HepG2 (cell line): ENCODE results near the gene MGAT4D. TPM values are rescaled to one million over a fixed set of nuclear protein-coding genes. Genes with fewer than 3 reads are reported as not detected.

Source experiments
- ATAC-seq: fragments of 200-7000 bp; cut with Tn5 transposase; 3 replicates; pipeline ENCODE4 v1.9.1; 2020; ENCODE audit warnings: mild to moderate bottlenecking, moderate library complexity
- BruUV-seq: library from RNA; stranded (reverse); fragments of 400-500 nt; replicated peaks from 2 replicates; lab custom pipeline; 2021; lab: Mats Ljungman, UMichigan
- CTCF ChIA-PET: fragments of 300-600 bp; formaldehyde crosslinking; extraction: SDS; loops from one replicate; lab custom pipeline; 2021; ENCODE audit warnings: low total read pairs, inconsistent platforms, low intra/inter-chr PET ratio; lab: Yijun Ruan, JAX
- POLR2A ChIA-PET: fragments of 350-600 bp; sonication (Branson Sonifier 250); formaldehyde crosslinking; loops from one replicate; lab custom pipeline; 2020; ENCODE audit warnings: antibody characterized with exemption, inconsistent platforms; lab: Yijun Ruan, JAX
- DNase-seq: peaks from one replicate; pipeline ENCODE4 v3.0.0-alpha.2; 2015; ENCODE audit warnings: low spot score
- FAIRE-seq: peaks from 3 replicates; lab custom pipeline; 2011; peaks lifted over from hg19 to GRCh38; lab: Jason Lieb, UNC
- H2AFZ ChIP-seq: one replicate; pipeline ENCODE4 v1.6.1; 2011; ENCODE audit warnings: low read length, inconsistent platforms
- H3K27ac ChIP-seq: fragments of 300-600 bp; 3 replicates; pipeline ENCODE4 v1.8.0; 2011; ENCODE audit warnings: mixed run types, mild to moderate bottlenecking, mixed read lengths, low read length, inconsistent platforms; ENCODE audit not compliant: insufficient read depth; ENCODE audit errors: extremely low read length
- H3K27me3 ChIP-seq, 2 experiments: fragments of 200-600 bp in 1 of 2; 2 replicates in 1 of 2; 3 replicates in 1 of 2; pipeline versions ENCODE4 v1.6.0 to v1.8.0; 2011; ENCODE audit warnings: low read length in 2 of 2, mild to moderate bottlenecking in 2 of 2, moderate library complexity in 2 of 2, inconsistent platforms in 1 of 2; ENCODE audit not compliant: insufficient read depth in 2 of 2, control insufficient read depth in 1 of 2
- H3K36me3 ChIP-seq, 2 experiments: fragments of 200-600 bp in 1 of 2; replicated peaks in 1 of 2; 2 replicates in 1 of 2; 3 replicates in 1 of 2; pipeline versions ENCODE4 v1.5.1 to v1.8.0; 2011; ENCODE audit warnings: low read length in 2 of 2, inconsistent platforms in 1 of 2; ENCODE audit not compliant: insufficient read depth in 2 of 2, control insufficient read depth in 1 of 2
- H3K4me1 ChIP-seq: 2 replicates; pipeline ENCODE4 v1.5.1; 2012; ENCODE audit warnings: low read length, inconsistent platforms; ENCODE audit not compliant: insufficient read depth
- H3K4me2 ChIP-seq: 2 replicates; pipeline ENCODE4 v1.6.0; 2011; ENCODE audit warnings: low read depth, low read length, inconsistent platforms
- H3K4me3 ChIP-seq, 3 experiments: fragments of 200-600 bp in 1 of 3; sonication (generic), shearing (Covaris generic) in 1 of 3; replicated peaks in 1 of 3; 2 replicates each; pipeline ENCODE4 v1.5.1; 2011 to 2016; ENCODE audit warnings: low read length in 3 of 3, inconsistent platforms in 2 of 3, low read depth in 2 of 3, mild to moderate bottlenecking in 2 of 3, control low read depth in 1 of 3, mixed read lengths in 1 of 3; ENCODE audit not compliant: insufficient read depth in 1 of 3
- H3K79me2 ChIP-seq: one replicate; pipeline ENCODE4 v1.6.1; 2011; ENCODE audit warnings: low read length, inconsistent platforms; ENCODE audit not compliant: insufficient read depth
- H3K9ac ChIP-seq: 2 replicates; pipeline ENCODE4 v1.6.0; 2011; ENCODE audit warnings: mild to moderate bottlenecking, low read depth, low read length, inconsistent platforms; ENCODE audit not compliant: insufficient read depth
- H3K9me3 ChIP-seq: 2 replicates; pipeline ENCODE4 v1.5.1; 2012; ENCODE audit warnings: mild to moderate bottlenecking, low read length
- H4K20me1 ChIP-seq: 2 replicates; pipeline ENCODE4 v1.6.0; 2011; ENCODE audit warnings: inconsistent platforms, mild to moderate bottlenecking, low read length, moderate library complexity; ENCODE audit not compliant: insufficient read depth
- NFYB ChIP-seq: sonication (generic); formaldehyde crosslinking; IDR thresholded peaks from 2 replicates; pipeline ENCODE4 v1.4.0; 2020; ENCODE audit warnings: missing genetic modification reagents
- PHF20 ChIP-seq: sonication (generic); formaldehyde crosslinking; IDR thresholded peaks from 2 replicates; pipeline ENCODE4 v1.5.0; 2020; ENCODE audit warnings: mild to moderate bottlenecking, missing genetic modification reagents
- ZFP62 ChIP-seq: sonication (generic); formaldehyde crosslinking; IDR thresholded peaks from 2 replicates; pipeline ENCODE4 v1.4.0; 2020; ENCODE audit warnings: missing genetic modification reagents
- ZNF12 ChIP-seq: sonication (generic); formaldehyde crosslinking; IDR thresholded peaks from 2 replicates; pipeline ENCODE4 v1.5.0; 2020; ENCODE audit warnings: missing genetic modification reagents
- ZNF280B ChIP-seq: sonication (generic); formaldehyde crosslinking; IDR thresholded peaks from 2 replicates; pipeline ENCODE4 v1.5.0; 2020; ENCODE audit warnings: missing genetic modification reagents, mild to moderate bottlenecking, borderline replicate concordance
- ZNF318 ChIP-seq: sonication (generic); formaldehyde crosslinking; IDR thresholded peaks from 2 replicates; pipeline ENCODE4 v1.4.0; 2020; ENCODE audit warnings: mild to moderate bottlenecking, missing genetic modification reagents
- WGBS: methylation state at CpG from one replicate; pipeline ENCODE4 v1.1.6; 2017; ENCODE audit warnings: low lambda C conversion rate; 5-methylcytosine and 5-hydroxymethylcytosine counted together
- in situ Hi-C: cut with HindIII; loops from 2 replicates; pipeline ENCODE4 v1.10.0; 2017; ENCODE audit warnings: low pct_unique_long_range_greater_than_20kb; ENCODE audit not compliant: extremely low pct_ligation_motif_present
- intact Hi-C: fragments of 100-400 bp; cut with micrococcal nuclease; formaldehyde crosslinking; loops from one replicate; pipeline ENCODE4 v1.10.0; 2022; ENCODE audit not compliant: unreplicated experiment
- polyA plus RNA-seq, 8 experiments: library from polyadenylated mRNA; depleted of rRNA in 3 of 8; stranded (reverse) in 7 of 8; unstranded in 1 of 8; fragments of >200 nt; fragmentation: Illumina TruSeq in 4 of 8; extraction: Trizol in 4 of 8; gene quantifications; 2 replicates each; pipeline versions ENCODE4 v1.2.1 to v1.2.3, GENCODE V29; 2011 to 2016; ENCODE audit warnings: low read depth in 4 of 8, missing spikeins in 1 of 8, mixed read lengths in 1 of 8; ENCODE audit not compliant: insufficient read depth in 1 of 8
- total RNA-seq, 5 experiments: library from RNA; depleted of rRNA; stranded (reverse); fragments of >200 nt; fragmentation: Illumina TruSeq; extraction: Trizol; gene quantifications; 2 replicates each; pipeline ENCODE4 v1.2.3, GENCODE V29; 2016; ENCODE audit warnings: low read depth in 1 of 5

The MGAT4D gene
- total and polyA plus RNA-seq, 2 of the 13 experiments (the other 11 are each of a cell fraction or from before 2014, with no cell fraction given): not detected

GRCh38 chr4:140463614-140464013 lies 34.5 kb downstream of the MGAT4D start:
- no peak for FAIRE-seq
- BruUV-seq: no TSS peak
- in situ Hi-C loops: no loop called here

More at GRCh38 chr4:140463614-140464013, 34.5 kb downstream of the MGAT4D start:
- Histone ChIP-seq H3K27me3 (peaks cover 0 to 4% of the 10 kb centered on the region in 2 experiments; a peak in 1 of 5 replicates), H3K79me2 (no peaks in the 10 kb centered on the region), H3K4me3 (no peak overlapping the region), H3K27ac (no peak overlapping the region), H3K9ac (no peak overlapping the region), H4K20me1 (no peaks in the 10 kb centered on the region), H3K36me3 (no peaks in the 10 kb centered on the region), H3K4me2 (no peak overlapping the region), H3K9me3 (no peaks in the 10 kb centered on the region), H3K4me1 (no peaks in the 10 kb centered on the region), H2AFZ (no peak overlapping the region)
- POLR2A ChIA-PET: no interaction called here
- TF ChIP-seq ZFP62 (CRISPR knock-in tag) (no peak), NFYB (CRISPR knock-in tag) (no peak), ZNF12 (no peak), ZNF280B (CRISPR knock-in tag) (no peak), PHF20 (no peak), ZNF318 (CRISPR knock-in tag) (no peak)
- intact Hi-C loops: no loop called here
- WGBS: 18% methylated on average over 1 of the region's 1 CpG
- CTCF ChIA-PET: no interaction called here
- DNase-seq (no peak), ATAC-seq (no peak)
